HEK293 (cell line): Measurements from ENCODE around the gene INSIG2.

Experiments
- CTCF ChIP-seq: fragments of 450-650 bp; formaldehyde crosslinking; IDR thresholded peaks from 2 replicates; pipeline ENCODE4 v1.5.1; 2016; ENCODE audit warnings: missing biosample characterization, missing genetic modification characterization
- GLIS1 ChIP-seq: fragments of 450-650 bp; formaldehyde crosslinking; IDR thresholded peaks from 2 replicates; pipeline ENCODE4 v1.5.1; 2016; ENCODE audit warnings: missing biosample characterization, missing genetic modification characterization
- REST ChIP-seq: fragments of 450-650 bp; formaldehyde crosslinking; IDR thresholded peaks from 2 replicates; pipeline ENCODE4 v1.5.1; 2016; ENCODE audit warnings: missing biosample characterization, missing genetic modification characterization
- ZBTB10 ChIP-seq: fragments of 450-650 bp; formaldehyde crosslinking; IDR thresholded peaks from 2 replicates; pipeline ENCODE4 v1.5.1; 2016; ENCODE audit warnings: missing biosample characterization, missing genetic modification characterization
- ZBTB49 ChIP-seq: fragments of 450-650 bp; formaldehyde crosslinking; IDR thresholded peaks from 2 replicates; pipeline ENCODE4 v1.5.1; 2016; ENCODE audit warnings: missing biosample characterization, missing genetic modification characterization, low read depth
- ZFP37 ChIP-seq: fragments of 450-650 bp; formaldehyde crosslinking; IDR thresholded peaks from 2 replicates; pipeline ENCODE4 v1.5.1; 2016; ENCODE audit warnings: missing biosample characterization, missing genetic modification characterization
- ZNF114 ChIP-seq: fragments of 450-650 bp; formaldehyde crosslinking; IDR thresholded peaks from 2 replicates; pipeline ENCODE4 v1.5.0; 2017; ENCODE audit warnings: missing biosample characterization, missing genetic modification characterization
- ZNF211 ChIP-seq: fragments of 450-650 bp; formaldehyde crosslinking; IDR thresholded peaks from 2 replicates; pipeline ENCODE4 v1.5.1; 2016; ENCODE audit warnings: low read depth, missing biosample characterization, missing genetic modification characterization
- ZNF274 ChIP-seq, 2 experiments: fragments of 200-500 bp in 1 of 2; fragments of 450-650 bp in 1 of 2; sonication (Bioruptor generic) in 1 of 2; formaldehyde crosslinking in 1 of 2; IDR thresholded peaks; 2 replicates each; pipeline versions ENCODE4 v1.5.1 to v1.6.1; 2014 to 2016; ENCODE audit warnings: borderline replicate concordance in 1 of 2, inconsistent platforms in 1 of 2, low read length in 1 of 2, missing biosample characterization in 1 of 2, missing genetic modification characterization in 1 of 2
- ZNF530 ChIP-seq: fragments of 450-650 bp; formaldehyde crosslinking; IDR thresholded peaks from 2 replicates; pipeline ENCODE4 v1.5.1; 2016; ENCODE audit warnings: low read depth, missing biosample characterization, missing genetic modification characterization
- ZNF580 ChIP-seq: fragments of 450-650 bp; formaldehyde crosslinking; IDR thresholded peaks from 2 replicates; pipeline ENCODE4 v1.5.1; 2016; ENCODE audit warnings: missing biosample characterization, missing genetic modification characterization
- ZNF692 ChIP-seq: fragments of 450-650 bp; formaldehyde crosslinking; IDR thresholded peaks from 2 replicates; pipeline ENCODE4 v1.5.1; 2016; ENCODE audit warnings: missing biosample characterization, missing genetic modification characterization
- ZNF704 ChIP-seq: fragments of 450-650 bp; formaldehyde crosslinking; IDR thresholded peaks from 2 replicates; pipeline ENCODE4 v1.5.1; 2016; ENCODE audit warnings: missing biosample characterization, missing genetic modification characterization
- ZNF837 ChIP-seq: fragments of 450-650 bp; formaldehyde crosslinking; IDR thresholded peaks from 2 replicates; pipeline ENCODE4 v1.5.1; 2016; ENCODE audit warnings: missing biosample characterization, missing genetic modification characterization

GRCh38 chr2:118098307-118099030, 10.2 kb downstream of the INSIG2 start:
- TF ChIP-seq CTCF (no peak), ZNF211 (no peak), ZBTB10 (tag by site-specific recombination) (no peak), GLIS1 (tag by site-specific recombination) (no peak), ZNF274 (IDR thresholded peaks at IDR 0.05; ENCODE audit: low read length) (no peak), ZNF274 (tag by site-specific recombination; IDR thresholded peaks at IDR 0.05; ENCODE audit: borderline replicate concordance) (no peak), ZNF692 (tag by site-specific recombination) (no peak), ZNF704 (no peak), ZFP37 (tag by site-specific recombination) (no peak), ZNF580 (tag by site-specific recombination) (no peak), REST (no peak), ZBTB49 (tag by site-specific recombination) (no peak), ZNF530 (no peak), ZNF837 (tag by site-specific recombination) (no peak), ZNF114 (tag by site-specific recombination) (no peak)
